Muscle of leg (tissue), 11 donors: Measurements from ENCODE around the gene LIG1. TPM values are rescaled to one million over a fixed set of nuclear protein-coding genes. Genes with fewer than 3 reads are reported as not detected.
"Not testable (repeated sequence)": the region's sequence is repeated elsewhere in the genome, so short reads cannot be mapped to it uniquely, and the experiment has no call there.

Source experiments
- DNase-seq: peaks from one replicate; pipeline ENCODE4 v3.0.0; 2013
- H3K27ac ChIP-seq: one replicate; pipeline ENCODE4 v1.5.1; 2013; ENCODE audit warnings: mild to moderate bottlenecking, low read length, control low read depth
- H3K27me3 ChIP-seq: one replicate; pipeline ENCODE4 v1.6.1; 2013; ENCODE audit warnings: low read length; ENCODE audit not compliant: control insufficient read depth, insufficient read depth
- H3K36me3 ChIP-seq: one replicate; pipeline ENCODE4 v1.6.1; 2013; ENCODE audit warnings: low read length; ENCODE audit not compliant: control insufficient read depth, insufficient read depth
- H3K4me1 ChIP-seq: one replicate; pipeline ENCODE4 v1.6.1; 2013; ENCODE audit warnings: low read length; ENCODE audit not compliant: control insufficient read depth, insufficient read depth
- H3K4me3 ChIP-seq: one replicate; pipeline ENCODE4 v1.5.1; 2013; ENCODE audit warnings: low read length, control low read depth
- H3K9me3 ChIP-seq: replicated peaks from 2 replicates; pipeline ENCODE4 v1.6.1; 2013; ENCODE audit warnings: low read depth, low read length; ENCODE audit not compliant: control insufficient read depth
- WGBS: methylation state at CpG from one replicate; pipeline ENCODE4 v1.1.5; 2013; ENCODE audit warnings: missing lambda C conversion rate; ENCODE audit not compliant: insufficient coverage; 5-methylcytosine and 5-hydroxymethylcytosine counted together
- polyA plus RNA-seq, 8 donors: library from polyadenylated mRNA; unstranded; fragments of 120-200 nt; gene quantifications; one replicate each; pipeline versions ENCODE4 v1.2.1 to v1.2.3, GENCODE V29; 2013; ENCODE audit warnings: inconsistent platforms in 1 of 8, low replicate concordance in 1 of 8; ENCODE audit not compliant: insufficient read length in 8 of 8, insufficient read depth in 1 of 8
- total RNA-seq: library from RNA; stranded (reverse); fragments of 120-200 nt; gene quantifications from one replicate; pipeline ENCODE4 v1.2.4, GENCODE V29; 2013

LIG1 gene
- total and polyA plus RNA-seq, 9 donors, result 20.2 to 37.4 (median 27.9) TPM

GRCh38 chr19:48090281-48090802 lies 79.8 kb downstream of the LIG1 start:
- no peak overlapping the region for H3K4me3 ChIP-seq
- H3K4me1 ChIP-seq, result no peaks in the 10 kb centered on the region
- H3K27ac ChIP-seq, result no peak overlapping the region
- H3K27me3 ChIP-seq, result no peaks in the 10 kb centered on the region
- WGBS, result no CpG with 5 or more reads among the region's 5 CpGs
- H3K9me3 ChIP-seq, result no peaks in the 10 kb centered on the region
- DNase-seq, result no peak
- H3K36me3 ChIP-seq, result peaks cover 13% of the 10 kb centered on the region

DNA sequence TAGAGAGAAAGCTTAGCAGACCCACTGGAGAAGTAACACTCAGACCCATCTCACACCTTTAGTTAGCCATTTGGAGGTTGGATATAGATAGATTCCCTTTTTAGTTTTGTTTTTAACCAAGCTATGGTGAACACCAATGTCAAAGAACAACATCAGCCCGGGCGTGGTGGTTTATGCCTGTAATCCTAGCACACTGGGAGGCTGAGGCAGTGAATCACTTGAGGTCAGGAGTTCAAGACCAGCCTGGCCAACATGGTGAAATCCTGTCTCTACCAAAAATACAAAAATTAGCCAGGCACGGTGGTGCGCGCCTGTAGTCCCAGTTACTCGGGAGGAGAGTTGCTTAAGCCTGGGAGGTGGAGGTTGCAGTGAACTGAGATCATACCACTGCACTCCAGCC lies 81.2 kb downstream of the LIG1 start:
- not testable (repeated sequence) for H3K27me3 ChIP-seq, DNase-seq, H3K27ac ChIP-seq, H3K4me3 ChIP-seq, H3K36me3 ChIP-seq, H3K9me3 ChIP-seq, H3K4me1 ChIP-seq
- WGBS, result no CpG with 5 or more reads among the region's 6 CpGs

- Histone ChIP-seq H3K4me1 (no peaks in the 10 kb centered on the region), H3K27me3 (no peaks in the 10 kb centered on the region), H3K9me3 (no peaks in the 10 kb centered on the region), H3K4me3 (no peak overlapping the region), H3K36me3 (no peaks in the 10 kb centered on the region), H3K27ac (no peak overlapping the region)
- no peak for DNase-seq
- 58% methylated on average over 2 of the region's 7 CpGs for WGBS
These were observed 84.0 kb downstream of the LIG1 start for GRCh38 chr19:48085904-48086864.

GRCh38 chr19:48085076-48085475 lies 85.1 kb downstream of the LIG1 start:
- Histone ChIP-seq H3K4me3 (no peak overlapping the region), H3K27me3 (no peaks in the 10 kb centered on the region), H3K27ac (no peak overlapping the region), H3K4me1 (no peaks in the 10 kb centered on the region), H3K36me3 (no peaks in the 10 kb centered on the region), H3K9me3 (no peaks in the 10 kb centered on the region)
- WGBS, result 43% methylated on average over 1 of the region's 3 CpGs
- DNase-seq, result no peak

GRCh38 chr19:48081106-48081505 lies 89.0 kb downstream of the LIG1 start:
- 74% methylated on average over 2 of the region's 5 CpGs for WGBS
- Histone ChIP-seq H3K4me1 (no peaks in the 10 kb centered on the region), H3K4me3 (no peak overlapping the region), H3K27ac (no peak overlapping the region), H3K27me3 (no peaks in the 10 kb centered on the region), H3K9me3 (no peaks in the 10 kb centered on the region), H3K36me3 (peaks cover under 1% of the 10 kb centered on the region)
- no peak for DNase-seq

DNA sequence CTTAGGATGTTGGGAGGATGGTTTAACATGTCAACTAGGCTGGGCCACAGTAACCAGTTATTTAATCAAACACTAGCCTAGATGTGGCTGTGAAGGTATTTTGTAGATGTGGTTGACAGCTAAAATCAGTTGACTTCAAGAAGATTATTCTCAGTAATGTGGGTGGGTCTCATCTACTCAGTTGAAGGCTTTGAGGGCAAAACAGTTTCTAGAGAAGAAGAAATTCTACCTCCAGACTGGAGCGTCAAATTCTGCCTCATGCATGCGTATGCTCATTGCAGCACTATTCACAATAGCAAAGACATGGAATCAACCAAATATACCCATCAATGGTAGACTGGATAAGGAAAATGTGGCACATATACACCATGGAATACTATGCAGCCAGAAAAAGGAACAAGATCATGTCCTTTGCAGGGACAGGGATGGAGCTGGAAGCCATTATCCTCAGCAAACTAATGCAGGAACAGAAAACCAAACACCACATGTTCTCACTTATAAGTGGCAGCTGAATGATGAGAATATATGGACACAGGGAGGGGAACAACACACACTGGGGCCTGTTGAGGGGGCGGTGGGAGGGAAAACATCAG lies 99.9 kb downstream of the LIG1 start:
- not testable (repeated sequence) for H3K36me3 ChIP-seq, H3K4me3 ChIP-seq, H3K27ac ChIP-seq, H3K9me3 ChIP-seq, H3K27me3 ChIP-seq, H3K4me1 ChIP-seq, DNase-seq
- WGBS, result 100% methylated on average over 1 of the region's 3 CpGs

GRCh38 chr19:48069435-48069834 lies 100.7 kb downstream of the LIG1 start:
- Histone ChIP-seq H3K27me3 (no peaks in the 10 kb centered on the region), H3K4me3 (no peak overlapping the region)
- 20% methylated on average over 1 of the region's 2 CpGs for WGBS

More at GRCh38 chr19:48069435-48069834, 100.7 kb downstream of the LIG1 start:
- Histone ChIP-seq H3K9me3 (no peaks in the 10 kb centered on the region), H3K27ac (no peak overlapping the region), H3K36me3 (peaks cover 3% of the 10 kb centered on the region), H3K4me1 (no peaks in the 10 kb centered on the region)
- no peak for DNase-seq

Other genes with a start within 250 kb of the LIG1 start
- gene BSPH1, start 178.2 kb downstream of the LIG1 start, total RNA-seq, result not detected
- not detected for gene BSPH1, start 178.2 kb downstream of the LIG1 start, polyA plus RNA-seq
- gene ELSPBP1, start 175.7 kb downstream of the LIG1 start, total RNA-seq, result not detected
- not detected for gene ELSPBP1, start 175.7 kb downstream of the LIG1 start, polyA plus RNA-seq
- not detected for gene CABP5, start 126.3 kb downstream of the LIG1 start, total RNA-seq
- gene CABP5, start 126.3 kb downstream of the LIG1 start, polyA plus RNA-seq, result under 1 TPM in 1 of 8 donors, not detected in 7; 0.10 TPM
- 31.4 TPM for gene PLA2G4C, start 59.5 kb downstream of the LIG1 start, total RNA-seq
- 10 to 100 TPM; 20.0 to 49.8 (median 32.3) TPM for gene PLA2G4C, start 59.5 kb downstream of the LIG1 start, polyA plus RNA-seq
- 1.0 TPM for gene ZSWIM9, start 336 bp upstream of the LIG1 start, total RNA-seq
- 1 to 10 TPM; 6.2 to 8.7 (median 7.6) TPM for gene ZSWIM9, start 336 bp upstream of the LIG1 start, polyA plus RNA-seq
- 33.2 TPM for gene CARD8, start 85.6 kb upstream of the LIG1 start, total RNA-seq
- gene CARD8, start 85.6 kb upstream of the LIG1 start, polyA plus RNA-seq, result 10 to 100 TPM; 29.3 to 42.6 (median 36.0) TPM
- 5.2 TPM for gene ZNF114, start 99.7 kb upstream of the LIG1 start, total RNA-seq
- gene ZNF114, start 99.7 kb upstream of the LIG1 start, polyA plus RNA-seq, result 1 to 10 TPM; 1.8 to 4.5 (median 3.2) TPM
- 67.4 TPM for gene EMP3, start 155.2 kb upstream of the LIG1 start, total RNA-seq
- 100 to 1,000 TPM; 121 to 166 (median 144) TPM for gene EMP3, start 155.2 kb upstream of the LIG1 start, polyA plus RNA-seq
- gene TMEM143, start 193.6 kb upstream of the LIG1 start, total RNA-seq, result 4.1 TPM
- 10 to 100 TPM in 7 of 8 donors, 1 to 10 TPM in 1; 8.0 to 17.4 (median 15.0) TPM for gene TMEM143, start 193.6 kb upstream of the LIG1 start, polyA plus RNA-seq
- not detected for gene SYNGR4, start 194.0 kb upstream of the LIG1 start, total RNA-seq
- under 1 TPM in 1 of 8 donors, not detected in 7; 0.17 TPM for gene SYNGR4, start 194.0 kb upstream of the LIG1 start, polyA plus RNA-seq
- 57.5 TPM for gene KDELR1, start 221.2 kb upstream of the LIG1 start, total RNA-seq
- gene KDELR1, start 221.2 kb upstream of the LIG1 start, polyA plus RNA-seq, result 100 to 1,000 TPM; 104 to 162 (median 129) TPM
- 0.58 TPM for gene GRIN2D, start 223.3 kb upstream of the LIG1 start, total RNA-seq
- gene GRIN2D, start 223.3 kb upstream of the LIG1 start, polyA plus RNA-seq, result 1 to 10 TPM in 7 of 8 donors, under 1 TPM in 1; 0.93 to 3.1 (median 2.1) TPM